Activated CD4-positive, alpha-beta T cell treated with anti-CD3 and anti-CD28 coated beads, Interleukin-2, amount 10 ng/mL, durations not matched to agents 24 days and 14 days (primary cell): ENCODE data around the gene COG5. TPM values are rescaled to one million over a fixed set of nuclear protein-coding genes. Genes with fewer than 3 reads are reported as not detected.
"Not testable (repeated sequence)": the region's sequence is repeated elsewhere in the genome, so short reads cannot be mapped to it uniquely, and the experiment has no call there.

Experiments used
- DNase-seq: peaks from one replicate; pipeline ENCODE4 v3.0.0; 2022
- H3K27ac Mint-ChIP-seq: one replicate; pipeline ENCODE4 v1.8.0; 2022; ENCODE audit warnings: mild to moderate bottlenecking, mixed read lengths
- H3K27me3 Mint-ChIP-seq: one replicate; pipeline ENCODE4 v1.8.0; 2022; ENCODE audit warnings: mixed read lengths
- H3K36me3 Mint-ChIP-seq: one replicate; pipeline ENCODE4 v1.8.0; 2022; ENCODE audit warnings: low read depth, mild to moderate bottlenecking, mixed read lengths
- H3K4me1 Mint-ChIP-seq: one replicate; pipeline ENCODE4 v1.8.0; 2021; ENCODE audit warnings: mixed read lengths
- H3K4me3 Mint-ChIP-seq: one replicate; pipeline ENCODE4 v1.8.0; 2022; ENCODE audit warnings: mild to moderate bottlenecking, moderate library complexity, mixed read lengths
- H3K9me3 Mint-ChIP-seq: one replicate; pipeline ENCODE4 v1.8.0; 2021; ENCODE audit warnings: mixed read lengths
- intact Hi-C: fragments of 100-400 bp; cut with micrococcal nuclease; formaldehyde crosslinking; loops from one replicate; pipeline ENCODE4 v1.15.1; 2023
- total RNA-seq: library from RNA; stranded (reverse); gene quantifications from 2 replicates; pipeline ENCODE4 v1.2.3, GENCODE V29; 2022

The COG5 gene
- total RNA-seq, 1 donor from 2014 or later = 43.3 TPM

- DNase-seq = no peak
- Mint-ChIP-seq H3K36me3 (no peaks in the 10 kb centered on the region), H3K9me3 (no peaks in the 10 kb centered on the region), H3K4me1 (no peaks in the 10 kb centered on the region), H3K27me3 (peaks cover 21% of the 10 kb centered on the region), H3K27ac (no peak overlapping the region), H3K4me3 (no peak overlapping the region)
- intact Hi-C loops = no loop called here
Measured at GRCh38 chr7:107160389-107160788, 403.3 kb downstream of the COG5 start.

- no peak for DNase-seq
- intact Hi-C loops = no loop called here
- no peaks in the 10 kb centered on the region for H3K9me3 Mint-ChIP-seq
- no peaks in the 10 kb centered on the region for H3K4me1 Mint-ChIP-seq
- no peak overlapping the region for H3K4me3 Mint-ChIP-seq
- H3K27ac Mint-ChIP-seq = no peak overlapping the region
- H3K27me3 Mint-ChIP-seq = peaks cover 16% of the 10 kb centered on the region
- H3K36me3 Mint-ChIP-seq = no peaks in the 10 kb centered on the region
Measured at GRCh38 chr7:107158028-107158427, 405.7 kb downstream of the COG5 start.

- intact Hi-C loops = no loop called here
- Mint-ChIP-seq H3K36me3 (no peaks in the 10 kb centered on the region), H3K4me3 (no peak overlapping the region)
Measured at GRCh38 chr7:107157091-107157490, 406.6 kb downstream of the COG5 start.

GRCh38 chr7:107155726-107156125 lies 408.0 kb downstream of the COG5 start:
- H3K36me3 Mint-ChIP-seq, intact Hi-C loops, DNase-seq, H3K4me3 Mint-ChIP-seq, H3K9me3 Mint-ChIP-seq, H3K4me1 Mint-ChIP-seq, H3K27ac Mint-ChIP-seq: not testable (repeated sequence)
- peaks cover 20% of the 10 kb centered on the region for H3K27me3 Mint-ChIP-seq

More at GRCh38 chr7:107157091-107157490, 406.6 kb downstream of the COG5 start:
- Mint-ChIP-seq H3K9me3 (no peaks in the 10 kb centered on the region), H3K4me1 (peaks cover under 1% of the 10 kb centered on the region), H3K27me3 (peaks cover 17% of the 10 kb centered on the region), H3K27ac (no peak overlapping the region)
- no peak for DNase-seq

- no peak for DNase-seq
- H3K4me1 Mint-ChIP-seq = peaks cover 3% of the 10 kb centered on the region
- H3K27me3 Mint-ChIP-seq = peaks cover 20% of the 10 kb centered on the region
- H3K4me3 Mint-ChIP-seq = no peak overlapping the region
- intact Hi-C loops = no loop called here
- H3K36me3 Mint-ChIP-seq = no peaks in the 10 kb centered on the region
- no peak overlapping the region for H3K27ac Mint-ChIP-seq
- no peaks in the 10 kb centered on the region for H3K9me3 Mint-ChIP-seq
Measured at GRCh38 chr7:107154826-107155225, 408.9 kb downstream of the COG5 start.

GRCh38 chr7:107152011-107152410 lies 411.7 kb downstream of the COG5 start:
- intact Hi-C loops = no loop called here
- Mint-ChIP-seq H3K36me3 (no peaks in the 10 kb centered on the region), H3K27me3 (peaks cover 11% of the 10 kb centered on the region), H3K4me1 (peaks cover 5% of the 10 kb centered on the region), H3K9me3 (no peaks in the 10 kb centered on the region), H3K27ac (no peak overlapping the region), H3K4me3 (no peak overlapping the region)
- DNase-seq = no peak

Other genes starting within 250 kb of the COG5 start
- gene GPR22, start 93.9 kb downstream of the COG5 start, total RNA-seq = not detected in 2 replicates
- 12.9 and 14.9 TPM in 2 replicates for gene DUS4L, start 51 bp upstream of the COG5 start, total RNA-seq
- gene BCAP29, start 16.3 kb upstream of the COG5 start, total RNA-seq = 43.6 and 52.0 TPM in 2 replicates
- gene SLC26A4, start 96.9 kb upstream of the COG5 start, total RNA-seq = 6.5 and 7.8 TPM in 2 replicates
- 48.7 and 50.7 TPM in 2 replicates for gene CBLL1, start 180.2 kb upstream of the COG5 start, total RNA-seq
- gene SLC26A3, start 239.3 kb upstream of the COG5 start, total RNA-seq = not detected in 2 replicates